Neural cell (in vitro differentiated cells): ENCODE data around the gene USP34. TPM values are rescaled to one million over a fixed set of nuclear protein-coding genes. Genes with fewer than 3 reads are reported as not detected.

Experiments used
- H2AFZ ChIP-seq: fragments of 200-600, 300-800 bp; sonication (generic), shearing (Covaris generic); 2 replicates; pipeline ENCODE4 v1.6.0; 2014; ENCODE audit warnings: low read depth, mild to moderate bottlenecking, antibody characterized with exemption, low read length, moderate library complexity
- H3F3A ChIP-seq: fragments of 200-600 bp; shearing (Covaris generic); 2 replicates; pipeline ENCODE4 v1.6.1; 2016; ENCODE audit warnings: mild to moderate bottlenecking, moderate library complexity, mixed read lengths, antibody characterized with exemption, low read length; ENCODE audit not compliant: insufficient read depth, poor library complexity, severe bottlenecking
- H3K27ac ChIP-seq: fragments of 200-600, 300-800 bp; sonication (generic), shearing (Covaris generic); 2 replicates; pipeline ENCODE4 v1.5.1; 2014; ENCODE audit warnings: mild to moderate bottlenecking, low read length, moderate library complexity
- H3K27me3 ChIP-seq: fragments of 300-800, 200-600 bp; sonication (generic), shearing (Covaris generic); 2 replicates; pipeline ENCODE4 v1.6.0; 2014; ENCODE audit warnings: mild to moderate bottlenecking, low read depth, low read length, moderate library complexity; ENCODE audit not compliant: insufficient read depth
- H3K36me3 ChIP-seq: fragments of 300-800, 200-600 bp; sonication (generic), shearing (Covaris generic); 2 replicates; pipeline ENCODE4 v1.5.1; 2014; ENCODE audit warnings: mild to moderate bottlenecking, antibody characterized with exemption, low read length, moderate library complexity; ENCODE audit not compliant: insufficient read depth
- H3K4me2 ChIP-seq: fragments of 300-800, 200-600 bp; sonication (generic), shearing (Covaris generic); 2 replicates; pipeline ENCODE4 v1.6.0; 2014; ENCODE audit warnings: mild to moderate bottlenecking, low read length
- H3K4me3 ChIP-seq: fragments of 300-800, 200-600 bp; sonication (generic), shearing (Covaris generic); 2 replicates; pipeline ENCODE4 v1.5.1; 2014; ENCODE audit warnings: mild to moderate bottlenecking, low read length, moderate library complexity
- H3K79me2 ChIP-seq: fragments of 200-600 bp; shearing (Covaris generic); replicated peaks from 2 replicates; pipeline ENCODE4 v1.6.0; 2014; ENCODE audit warnings: mild to moderate bottlenecking, low read length, moderate library complexity; ENCODE audit not compliant: insufficient read depth
- H3K9ac ChIP-seq: fragments of 300-800, 200-600 bp; sonication (generic), shearing (Covaris generic); 2 replicates; pipeline ENCODE4 v1.6.1; 2016; ENCODE audit warnings: mild to moderate bottlenecking, low read length, mixed read lengths
- H3K9me2 ChIP-seq: fragments of 200-600 bp; shearing (Covaris generic); 2 replicates; pipeline ENCODE4 v1.6.1; 2016; ENCODE audit warnings: mild to moderate bottlenecking, low read length, mixed read lengths; ENCODE audit not compliant: insufficient read depth
- H3K9me3 ChIP-seq: fragments of 200-600, 300-800 bp; sonication (generic), shearing (Covaris generic); 2 replicates; pipeline ENCODE4 v1.6.1; 2016; ENCODE audit warnings: mild to moderate bottlenecking, mixed run types, low read length, moderate library complexity, mixed read lengths
- H4K20me1 ChIP-seq: fragments of 200-600 bp; shearing (Covaris generic); 2 replicates; pipeline ENCODE4 v1.6.1; 2016; ENCODE audit warnings: mild to moderate bottlenecking, mixed run types; ENCODE audit not compliant: insufficient read depth
- CTCF ChIP-seq: fragments of 450-650 bp; IDR thresholded peaks from 2 replicates; pipeline ENCODE4 v1.5.1; 2014; ENCODE audit warnings: antibody characterized with exemption, mild to moderate bottlenecking, moderate library complexity; ENCODE audit not compliant: poor library complexity, severe bottlenecking
- EP300 ChIP-seq: fragments of 450-650 bp; conservative IDR thresholded peaks from 2 replicates; pipeline ENCODE4 v1.6.1; 2014; ENCODE audit warnings: antibody characterized with exemption, mild to moderate bottlenecking, moderate library complexity; ENCODE audit not compliant: poor library complexity, severe bottlenecking
- EZH2 ChIP-seq: fragments of 200-600, 300-800 bp; shearing (Covaris generic), sonication (generic); IDR thresholded peaks from 2 replicates; pipeline ENCODE4 v1.6.1; 2014; ENCODE audit warnings: antibody characterized with exemption, low read length, borderline replicate concordance, mild to moderate bottlenecking; ENCODE audit not compliant: insufficient read depth, poor library complexity, severe bottlenecking
- MXI1 ChIP-seq: fragments of 450-650 bp; conservative IDR thresholded peaks from 2 replicates; pipeline ENCODE4 v1.6.1; 2014; ENCODE audit warnings: antibody characterized with exemption, mild to moderate bottlenecking; ENCODE audit not compliant: poor library complexity, severe bottlenecking
- POLR2AphosphoS5 ChIP-seq: IDR thresholded peaks from 2 replicates; pipeline ENCODE4 v1.6.1; 2012
- RAD21 ChIP-seq: fragments of 450-650 bp; conservative IDR thresholded peaks from 2 replicates; pipeline ENCODE4 v1.6.1; 2014; ENCODE audit warnings: antibody characterized with exemption, mild to moderate bottlenecking, moderate library complexity
- REST ChIP-seq: IDR thresholded peaks from 2 replicates; pipeline ENCODE4 v1.6.1; 2012; ENCODE audit warnings: borderline replicate concordance
- SMC3 ChIP-seq: fragments of 450-650 bp; conservative IDR thresholded peaks from 2 replicates; pipeline ENCODE4 v1.6.1; 2014; ENCODE audit warnings: antibody characterized with exemption, mild to moderate bottlenecking, moderate library complexity; ENCODE audit not compliant: poor library complexity
- TAF1 ChIP-seq: IDR thresholded peaks from 2 replicates; pipeline ENCODE4 v1.6.1; 2012; ENCODE audit warnings: low read depth
- polyA plus RNA-seq: library from polyadenylated mRNA; depleted of rRNA; stranded (reverse); fragments of >200 nt; gene quantifications from 2 replicates; pipeline ENCODE4 v1.2.3, GENCODE V29; 2014

Gene USP34
- polyA plus RNA-seq, 1 donor from 2014 or later = 87.9 TPM

GRCh38 chr2:61282104-61282590 lies 188.7 kb downstream of the USP34 start:
- TF ChIP-seq EP300 (no peak), SMC3 (no peak), RAD21 (no peak), POLR2AphosphoS5 (no peak), CTCF (no peak), MXI1 (no peak), TAF1 (no peak), REST (no peak), EZH2 (no peak)
- Histone ChIP-seq H3K27ac (no peak overlapping the region), H3K4me3 (no peak overlapping the region), H2AFZ (no peak overlapping the region), H3K9ac (no peak overlapping the region), H3K27me3 (no peaks in the 10 kb centered on the region), H3K36me3 (no peaks in the 10 kb centered on the region), H3K79me2 (no peaks in the 10 kb centered on the region), H3F3A (no peaks in the 10 kb centered on the region), H3K9me2 (no peaks in the 10 kb centered on the region), H3K4me2 (no peak overlapping the region), H3K9me3 (no peaks in the 10 kb centered on the region), H4K20me1 (no peaks in the 10 kb centered on the region)

GRCh38 chr2:61281321-61281720 lies 189.6 kb downstream of the USP34 start:
- Histone ChIP-seq H3K9me3 (no peaks in the 10 kb centered on the region), H3K9me2 (no peaks in the 10 kb centered on the region)

More at GRCh38 chr2:61281321-61281720, 189.6 kb downstream of the USP34 start:
- TF ChIP-seq RAD21 (no peak), CTCF (no peak), EP300 (no peak), TAF1 (no peak), SMC3 (no peak), REST (no peak), MXI1 (no peak), POLR2AphosphoS5 (no peak)
- Histone ChIP-seq H3K4me3 (no peak overlapping the region), H3K79me2 (no peaks in the 10 kb centered on the region), H4K20me1 (no peaks in the 10 kb centered on the region), H3F3A (no peaks in the 10 kb centered on the region), H3K27me3 (no peaks in the 10 kb centered on the region), H3K36me3 (no peaks in the 10 kb centered on the region), H3K4me2 (no peak overlapping the region), H3K27ac (no peak overlapping the region), H3K9ac (no peak overlapping the region), H2AFZ (no peak overlapping the region)
